Measurements from ENCODE around the gene ACYP2. TPM values are rescaled to one million over a fixed set of nuclear protein-coding genes. Genes with fewer than 3 reads are reported as not detected.

Gene ACYP2
- total and polyA plus RNA-seq, 2 experiments from 2014 or later = 16.6 to 41.6 TPM

DNA sequence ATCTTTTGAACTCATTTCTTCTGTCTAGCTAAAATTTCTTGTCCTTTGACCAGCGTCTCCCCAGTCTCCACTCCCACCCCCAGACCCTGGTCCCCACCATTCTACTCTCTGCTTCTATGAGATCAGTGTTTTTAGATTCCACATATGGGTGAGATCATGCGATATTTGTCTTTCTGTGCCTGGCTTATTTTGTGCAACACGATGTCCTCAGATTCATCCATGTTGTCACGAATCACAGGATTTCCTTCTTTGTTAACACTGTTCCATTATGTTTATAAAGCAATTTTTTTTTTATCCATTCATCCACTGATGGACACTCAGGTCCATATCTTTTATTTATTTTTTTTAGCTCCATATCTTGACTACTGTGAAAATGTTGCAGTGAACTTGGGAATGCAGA is 16.0 kb upstream of the ACYP2 start:
- Histone ChIP-seq H3K79me2 (ENCODE audit: insufficient read depth) (no peaks in the 10 kb centered on the region), H3K27ac (no peak overlapping the region)
- in situ Hi-C loops (cut with MboI) = no loop called here

GRCh38 chr2:54099829-54100585 is 15.4 kb upstream of the ACYP2 start:
- 97% methylated on average over 6 of the region's 6 CpGs for WGBS, 2 experiments (ENCODE audit: low coverage in 1 of 2, low lambda C conversion rate in 2 of 2, missing lambda C conversion rate in 2 of 2)
- DNase-seq = no peak
- Histone ChIP-seq H4K20me1 (ENCODE audit: insufficient read depth) (no peaks in the 10 kb centered on the region), H3K79me2 (ENCODE audit: insufficient read depth) (no peaks in the 10 kb centered on the region), H2AFZ (no peak overlapping the region), H3K9me2 (ENCODE audit: insufficient read depth) (no peaks in the 10 kb centered on the region), H3K9me3 (ENCODE audit: low read depth) (no peaks in the 10 kb centered on the region), H3K4me3 (no peak overlapping the region), H3K36me3 (ENCODE audit: low read depth) (no peaks in the 10 kb centered on the region), H3K4me2 (ENCODE audit: unreplicated experiment) (no peak overlapping the region), H3F3A (ENCODE audit: insufficient read depth) (no peaks in the 10 kb centered on the region; the same call in 1 of the 2 replicates), H3K27me3 (replicated peaks; ENCODE audit: insufficient read depth) (no peaks in the 10 kb centered on the region), H3K27ac (no peak overlapping the region), H3K4me1 (ENCODE audit: insufficient read depth) (peaks cover 9% of the 10 kb centered on the region), H3K9ac (no peak overlapping the region)
- TF ChIP-seq EZH2 (IDR thresholded peaks at IDR 0.05; ENCODE audit: insufficient read depth, poor library complexity, severe bottlenecking) (no peak), EZH2phosphoT487 (IDR thresholded peaks at IDR 0.05; ENCODE audit: insufficient read depth, low read depth) (no peak)
- in situ Hi-C loops (cut with MboI) = loop anchor here (25.0 kb wide), 1 partner anchor 1087 kb away; no protein-coding TSS in a partner anchor

More for the DNA sequence above, 16.0 kb upstream of the ACYP2 start:
- H2AFZ ChIP-seq = no peak overlapping the region
- H3F3A ChIP-seq (ENCODE audit: insufficient read depth) = no peaks in the 10 kb centered on the region; the same call in 1 of the 2 replicates
- no peaks in the 10 kb centered on the region for H3K9me2 ChIP-seq (ENCODE audit: insufficient read depth)
- no peak overlapping the region for H3K4me3 ChIP-seq
- no peaks in the 10 kb centered on the region for H4K20me1 ChIP-seq (ENCODE audit: insufficient read depth)
- no peaks in the 10 kb centered on the region for H3K9me3 ChIP-seq (ENCODE audit: low read depth)
- 67 to 69% methylated on average over 4 of the region's 4 CpGs for WGBS, 2 experiments (ENCODE audit: low coverage in 1 of 2, low lambda C conversion rate in 2 of 2, missing lambda C conversion rate in 2 of 2)
- H3K27me3 ChIP-seq (replicated peaks; ENCODE audit: insufficient read depth) = no peaks in the 10 kb centered on the region
- DNase-seq = no peak
- TF ChIP-seq EZH2phosphoT487 (IDR thresholded peaks at IDR 0.05; ENCODE audit: insufficient read depth, low read depth) (no peak), EZH2 (IDR thresholded peaks at IDR 0.05; ENCODE audit: insufficient read depth, poor library complexity, severe bottlenecking) (no peak)
- no peaks in the 10 kb centered on the region for H3K36me3 ChIP-seq (ENCODE audit: low read depth)
- no peak overlapping the region for H3K4me2 ChIP-seq (ENCODE audit: unreplicated experiment)
- H3K4me1 ChIP-seq (ENCODE audit: insufficient read depth) = peaks cover 9% of the 10 kb centered on the region
- no peak overlapping the region for H3K9ac ChIP-seq

DNA sequence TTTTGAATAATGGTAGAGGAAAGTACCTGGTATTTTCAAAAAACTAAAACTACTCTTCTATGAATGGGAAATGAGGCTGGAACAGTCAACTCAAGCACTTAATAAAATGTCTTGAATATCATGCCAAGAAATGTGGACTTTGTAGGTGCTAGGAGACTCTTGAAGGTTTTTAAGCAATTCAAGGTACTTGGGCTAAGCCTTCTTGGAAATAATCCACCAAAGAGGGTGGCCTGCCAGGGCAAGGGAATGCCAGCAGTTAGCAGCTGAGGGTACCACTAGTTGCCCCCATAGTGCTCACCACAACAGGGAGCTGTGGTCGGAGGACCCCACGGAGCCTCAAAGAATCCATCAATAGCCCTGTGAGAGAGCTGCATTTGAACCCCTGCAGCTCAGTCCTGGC is 14.6 kb upstream of the ACYP2 start:
- Histone ChIP-seq H3F3A (ENCODE audit: insufficient read depth) (no peaks in the 10 kb centered on the region; the same call in 1 of the 2 replicates), H3K79me2 (ENCODE audit: insufficient read depth) (no peaks in the 10 kb centered on the region), H3K9me2 (ENCODE audit: insufficient read depth) (no peaks in the 10 kb centered on the region), H3K9ac (no peak overlapping the region), H3K27ac (no peak overlapping the region), H3K4me1 (ENCODE audit: insufficient read depth) (peaks cover 9% of the 10 kb centered on the region), H3K9me3 (ENCODE audit: low read depth) (no peaks in the 10 kb centered on the region), H3K36me3 (ENCODE audit: low read depth) (no peaks in the 10 kb centered on the region), H2AFZ (no peak overlapping the region), H3K4me2 (ENCODE audit: unreplicated experiment) (no peak overlapping the region), H3K4me3 (no peak overlapping the region), H3K27me3 (replicated peaks; ENCODE audit: insufficient read depth) (no peaks in the 10 kb centered on the region), H4K20me1 (ENCODE audit: insufficient read depth) (no peaks in the 10 kb centered on the region)
- TF ChIP-seq EZH2phosphoT487 (IDR thresholded peaks at IDR 0.05; ENCODE audit: insufficient read depth, low read depth) (no peak), EZH2 (IDR thresholded peaks at IDR 0.05; ENCODE audit: insufficient read depth, poor library complexity, severe bottlenecking) (no peak)
- no peak for DNase-seq
- in situ Hi-C loops (cut with MboI) = loop anchor here (25.0 kb wide), 1 partner anchor 1087 kb away; no protein-coding TSS in a partner anchor
- 100% methylated on average over 2 of the region's 2 CpGs for WGBS, 2 experiments (ENCODE audit: low coverage in 1 of 2, low lambda C conversion rate in 2 of 2, missing lambda C conversion rate in 2 of 2)

DNA sequence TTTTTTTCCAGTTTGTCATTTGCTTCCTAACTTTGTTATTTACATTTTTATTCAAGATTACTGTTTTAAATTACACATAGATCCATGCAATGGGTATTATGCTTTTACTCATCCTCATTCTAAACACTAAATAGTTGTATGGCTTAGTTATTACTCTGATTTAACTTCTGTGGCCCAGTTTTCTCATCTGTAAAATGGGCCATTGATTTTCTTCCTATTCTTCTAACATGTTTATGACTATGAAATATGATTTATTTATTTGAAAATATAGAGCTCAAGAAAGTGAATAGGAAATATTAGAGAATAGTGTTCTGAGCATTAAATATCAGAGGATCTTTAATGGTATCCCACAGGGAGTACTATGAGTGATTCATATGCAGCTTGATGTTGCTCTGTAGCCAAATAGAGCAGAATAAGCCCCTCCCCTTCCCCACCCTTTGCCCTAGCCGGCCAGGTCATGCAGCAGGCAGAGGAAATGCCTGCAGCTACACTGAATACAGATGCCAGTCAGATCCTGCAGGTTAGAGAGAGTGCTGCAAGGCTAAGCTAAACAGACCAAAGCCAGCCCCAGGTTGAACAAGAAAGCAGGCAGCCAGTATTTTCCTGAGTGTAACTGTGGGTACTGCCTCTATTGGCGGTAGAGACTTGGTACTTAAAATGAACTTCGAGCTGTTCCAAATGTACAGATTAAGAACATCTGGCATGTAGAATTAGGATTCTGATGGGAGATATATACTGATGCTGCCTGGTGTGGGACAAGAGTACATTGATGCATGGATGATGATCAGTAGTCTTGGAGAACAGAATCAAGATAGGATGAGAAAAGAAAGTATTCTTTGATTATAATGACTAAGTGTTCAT is 11.7 kb upstream of the ACYP2 start:
- TF ChIP-seq EZH2 (IDR thresholded peaks at IDR 0.05; ENCODE audit: insufficient read depth, poor library complexity, severe bottlenecking) (no peak), EZH2phosphoT487 (IDR thresholded peaks at IDR 0.05; ENCODE audit: insufficient read depth, low read depth) (no peak)
- no peaks in the 10 kb centered on the region; the same call in 1 of the 2 replicates for H3F3A ChIP-seq (ENCODE audit: insufficient read depth)
- H3K4me1 ChIP-seq (ENCODE audit: insufficient read depth) = peaks cover 9% of the 10 kb centered on the region
- DNase-seq = peak; percentile 83
- in situ Hi-C loops (cut with MboI) = loop anchor here (25.0 kb wide), 1 partner anchor 1084 kb away; no protein-coding TSS in a partner anchor
- H3K4me3 ChIP-seq = no peak overlapping the region
- H3K36me3 ChIP-seq (ENCODE audit: low read depth) = no peaks in the 10 kb centered on the region
- H3K27ac ChIP-seq = no peak overlapping the region
- peak overlapping the region; percentile 54; the same call in 1 of the 2 replicates for H2AFZ ChIP-seq
- 0 to 1% methylated on average over 3 of the region's 3 CpGs for WGBS, 2 experiments (ENCODE audit: low coverage in 1 of 2, low lambda C conversion rate in 2 of 2, missing lambda C conversion rate in 2 of 2)
- peak overlapping the region; percentile 47 for H3K4me2 ChIP-seq (ENCODE audit: unreplicated experiment)
- H3K9me3 ChIP-seq (ENCODE audit: low read depth) = no peaks in the 10 kb centered on the region
- no peak overlapping the region for H3K9ac ChIP-seq
- no peaks in the 10 kb centered on the region for H3K9me2 ChIP-seq (ENCODE audit: insufficient read depth)
- no peaks in the 10 kb centered on the region for H3K79me2 ChIP-seq (ENCODE audit: insufficient read depth)
- no peaks in the 10 kb centered on the region for H3K27me3 ChIP-seq (replicated peaks; ENCODE audit: insufficient read depth)
- no peaks in the 10 kb centered on the region for H4K20me1 ChIP-seq (ENCODE audit: insufficient read depth)

All from GM23248 (cell line).